NB4 (cell line): ENCODE data around the gene LRRC2.

Experiments used
- MYC ChIP-seq: IDR thresholded peaks from 2 replicates; pipeline ENCODE4 v1.6.1; 2011; ENCODE audit warnings: low read depth, low read length
- TF ChIP-seq, protein P1 (sequence below): IDR thresholded peaks from 2 replicates; pipeline ENCODE4 v1.6.1; 2011; ENCODE audit warnings: low read depth, low read length

DNA sequence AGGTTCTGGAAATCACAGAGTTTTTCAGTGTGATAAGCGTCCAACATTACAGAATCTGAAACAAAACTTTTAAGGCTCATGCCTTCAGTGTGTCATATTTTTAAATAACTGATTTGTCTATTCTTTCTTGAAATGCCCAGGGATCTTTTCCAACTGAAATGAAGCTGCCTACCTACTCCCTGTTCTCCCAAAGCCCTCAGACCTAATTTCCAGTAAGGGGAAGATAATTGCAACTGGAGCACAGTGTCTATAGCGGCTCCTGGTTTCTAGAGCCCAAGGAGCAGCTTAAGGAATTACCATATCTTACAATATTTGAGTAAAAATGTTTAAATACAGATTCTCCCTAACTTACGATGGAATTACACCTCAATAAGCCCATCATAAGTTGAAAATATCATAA, 33.0 kb downstream of the LRRC2 start:
- TF ChIP-seq, protein P1, sequence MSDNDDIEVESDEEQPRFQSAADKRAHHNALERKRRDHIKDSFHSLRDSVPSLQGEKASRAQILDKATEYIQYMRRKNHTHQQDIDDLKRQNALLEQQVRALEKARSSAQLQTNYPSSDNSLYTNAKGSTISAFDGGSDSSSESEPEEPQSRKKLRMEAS: no peak
- TF ChIP-seq MYC: no peak
